NOMO-1 treated with DMSO at 0.1 percent for 48 hours (cell line): Measurements from ENCODE around the gene A4GALT.
A peak's percentile ranks its signal among the peaks of the same experiment; 100 is the strongest.

Source experiments
- DNase-seq: peaks from one replicate; lab custom pipeline; 2025; ENCODE audit not compliant: unreplicated experiment; lab: John Stamatoyannopoulos, UW

A4GALT gene

DNA sequence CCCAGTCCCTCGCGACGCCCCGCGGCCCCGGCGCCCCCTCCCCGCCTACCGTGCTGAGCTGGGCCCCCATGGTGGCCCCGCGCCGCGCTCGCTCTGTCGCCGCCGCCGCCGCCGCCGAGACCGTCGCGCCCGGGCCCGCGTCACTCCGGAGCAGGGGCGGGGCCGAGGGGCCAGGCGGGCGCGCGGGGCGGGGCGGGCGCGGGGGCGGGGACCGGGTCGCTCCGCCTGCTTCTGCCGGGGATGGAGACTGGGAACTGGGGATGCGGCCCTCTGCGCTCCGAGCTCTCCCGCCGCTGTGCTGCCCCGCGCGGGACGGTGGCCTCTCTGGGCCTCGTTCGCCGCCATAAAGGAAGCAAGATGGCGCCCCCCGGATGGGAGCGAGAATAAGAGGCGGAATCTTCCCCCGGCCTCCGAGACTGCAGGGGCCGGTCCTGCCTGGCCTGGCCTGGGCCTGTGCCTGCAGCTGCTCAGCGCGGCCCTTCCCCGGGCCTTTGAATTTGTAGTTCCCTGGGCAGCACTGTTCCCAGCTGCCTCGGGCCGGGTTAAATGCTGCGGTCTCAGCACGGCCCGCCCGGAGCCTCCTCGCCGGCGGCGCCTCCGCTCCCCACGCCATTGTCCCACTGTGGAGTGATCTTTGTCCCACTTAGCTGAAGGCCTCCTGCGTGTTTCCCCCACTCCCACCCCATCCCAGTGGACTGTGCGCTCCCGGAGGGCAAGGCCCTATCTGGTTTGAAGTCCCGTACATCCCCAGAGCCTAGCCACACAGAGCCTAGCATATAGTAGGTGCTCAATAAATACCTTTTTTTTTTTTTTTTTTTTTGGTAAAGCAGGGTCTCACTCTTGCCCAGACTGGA, 71.2 kb downstream of the A4GALT start, which contains the start of gene CYB5R3:
Gene CYB5R3 (minus strand): TSS at position 147 of the 854 bp plus-strand sequence. CDS start 77 bp downstream, at position 70.
- peak; percentile 90 for DNase-seq

DNA sequence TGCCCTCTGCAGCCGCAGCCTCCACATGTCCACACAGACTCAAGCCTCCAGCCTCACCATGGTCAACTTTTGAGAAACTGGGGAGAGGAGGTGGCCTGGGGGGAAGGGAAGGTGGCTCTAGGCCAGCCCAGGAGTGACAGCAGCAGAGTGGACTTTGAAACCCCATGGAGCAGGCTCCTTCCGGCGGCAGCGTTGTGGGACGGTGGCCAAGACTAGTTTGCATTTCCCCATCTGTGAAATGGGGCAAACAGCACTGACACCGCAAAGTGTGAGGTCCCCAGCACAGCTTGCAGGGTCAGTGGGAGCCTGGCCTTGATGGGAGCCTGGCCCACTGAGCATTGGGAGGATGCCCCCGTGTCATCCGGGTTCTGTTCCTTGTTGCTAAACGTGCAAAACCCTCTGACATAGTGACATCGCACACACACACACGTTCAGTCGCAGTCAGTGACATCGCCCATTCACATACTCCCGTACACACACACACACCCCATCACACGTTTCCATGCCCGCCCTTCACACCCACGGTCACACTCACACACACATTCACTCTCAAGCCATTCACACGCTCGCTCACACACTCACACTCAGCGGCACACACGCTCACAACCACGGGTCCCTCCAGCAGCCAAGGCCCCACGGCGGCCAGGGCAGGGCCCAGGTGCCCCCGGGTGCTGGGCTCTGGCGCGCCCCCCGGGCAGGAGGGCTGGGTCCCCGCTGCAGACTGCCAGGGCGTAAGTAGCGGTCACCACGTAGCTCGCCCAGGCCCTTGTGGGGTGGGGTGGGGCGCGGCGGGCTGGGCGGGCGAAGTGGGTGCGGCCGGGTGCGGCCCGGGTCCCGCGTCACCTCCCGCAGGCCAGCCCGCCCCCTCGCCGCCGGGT, 72.1 kb downstream of the A4GALT start:
- DNase-seq: no peak

DNA sequence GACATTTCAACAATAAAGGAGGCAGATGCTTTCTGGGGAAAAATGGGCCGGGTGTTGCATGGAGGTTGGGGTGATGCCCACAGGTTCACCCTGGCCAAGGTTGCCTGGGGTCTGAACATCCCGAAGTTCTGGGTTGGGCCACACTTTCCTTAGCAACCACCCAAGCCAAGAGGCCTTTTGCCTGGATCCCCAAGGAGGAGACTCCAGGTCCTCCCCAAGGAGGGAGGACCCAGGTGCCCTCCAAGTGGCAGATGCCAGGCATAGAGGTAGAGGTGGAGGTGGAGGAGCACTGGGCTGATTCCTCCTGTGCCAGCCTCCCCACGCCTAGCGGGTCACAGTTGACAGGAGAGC, 72.7 kb downstream of the A4GALT start:
- no peak for DNase-seq

DNA sequence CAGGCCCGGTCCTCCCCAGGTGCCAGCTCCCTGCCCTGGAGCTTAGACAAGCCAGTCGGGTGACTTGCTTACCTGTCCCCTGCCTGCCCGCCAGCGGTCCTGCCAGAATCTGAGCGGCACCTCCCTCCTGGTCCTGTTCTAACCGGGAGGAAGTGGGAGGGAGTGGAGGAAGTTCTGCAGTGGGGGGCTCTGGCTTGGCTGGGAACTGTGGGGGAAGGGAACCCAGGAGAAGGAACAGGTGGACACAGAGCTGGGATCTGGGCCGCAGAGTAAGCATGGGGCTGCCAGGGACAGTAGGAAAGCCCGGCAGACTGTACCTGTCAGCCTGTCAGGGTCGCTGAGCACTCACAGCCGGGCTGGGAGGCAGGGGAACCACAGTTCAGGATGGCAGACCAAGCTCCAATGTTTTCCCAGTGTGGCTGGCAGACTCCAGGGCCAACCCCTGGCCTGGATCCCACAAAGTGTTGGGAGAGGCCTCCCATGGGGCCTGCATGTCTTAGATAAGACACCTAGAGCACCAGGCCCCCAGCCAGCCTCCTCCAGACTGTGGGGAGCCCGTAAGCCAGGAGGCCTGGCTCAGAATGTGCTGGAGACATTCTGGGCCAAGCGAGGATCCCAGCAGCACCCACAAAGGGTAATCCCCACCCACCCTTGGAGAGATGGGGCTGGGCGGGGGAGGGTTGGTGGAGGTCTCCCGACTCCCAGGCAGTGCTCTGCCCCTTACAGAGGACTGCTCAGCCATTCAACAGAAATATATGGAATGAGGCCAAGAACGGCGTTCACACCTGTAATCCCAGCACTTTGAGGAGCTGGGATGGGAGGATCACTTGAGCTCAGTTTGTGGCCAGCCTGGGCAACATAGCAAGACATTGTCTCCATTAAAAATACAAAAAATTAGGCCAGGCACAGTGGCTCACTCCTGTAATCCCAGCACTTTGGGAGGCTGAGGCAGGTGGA, 73.8 kb downstream of the A4GALT start:
- no peak for DNase-seq

DNA sequence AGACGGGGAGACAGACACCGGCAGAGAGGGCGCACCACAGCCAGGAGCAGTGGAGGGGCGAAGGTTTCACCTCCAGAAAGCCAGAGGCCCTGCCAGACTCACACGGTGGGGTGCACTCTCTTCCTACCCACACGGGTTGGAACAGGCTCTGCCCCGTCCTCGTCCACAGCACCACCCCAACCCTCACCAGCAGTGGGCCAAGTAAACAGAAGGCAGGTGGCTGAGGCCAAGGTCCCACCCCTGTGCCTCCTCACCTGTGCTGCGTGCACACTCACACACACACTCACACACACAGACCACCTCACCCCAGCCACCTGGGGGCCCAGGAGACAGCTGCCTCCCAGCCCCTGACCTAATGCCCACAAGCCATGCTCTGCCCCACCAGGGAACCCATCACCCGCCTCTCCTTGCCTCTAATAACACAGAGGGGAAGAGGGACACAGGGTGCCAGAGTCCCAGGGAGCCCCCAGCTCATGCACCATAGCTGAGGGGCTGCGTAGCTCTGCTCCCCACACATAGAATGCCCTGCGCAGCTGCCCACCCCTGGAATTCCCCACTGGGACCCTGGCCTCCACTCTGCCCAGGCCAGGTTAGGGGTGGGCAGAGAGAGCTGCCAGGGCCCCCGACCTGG, 74.6 kb downstream of the A4GALT start:
- DNase-seq: no peak

DNA sequence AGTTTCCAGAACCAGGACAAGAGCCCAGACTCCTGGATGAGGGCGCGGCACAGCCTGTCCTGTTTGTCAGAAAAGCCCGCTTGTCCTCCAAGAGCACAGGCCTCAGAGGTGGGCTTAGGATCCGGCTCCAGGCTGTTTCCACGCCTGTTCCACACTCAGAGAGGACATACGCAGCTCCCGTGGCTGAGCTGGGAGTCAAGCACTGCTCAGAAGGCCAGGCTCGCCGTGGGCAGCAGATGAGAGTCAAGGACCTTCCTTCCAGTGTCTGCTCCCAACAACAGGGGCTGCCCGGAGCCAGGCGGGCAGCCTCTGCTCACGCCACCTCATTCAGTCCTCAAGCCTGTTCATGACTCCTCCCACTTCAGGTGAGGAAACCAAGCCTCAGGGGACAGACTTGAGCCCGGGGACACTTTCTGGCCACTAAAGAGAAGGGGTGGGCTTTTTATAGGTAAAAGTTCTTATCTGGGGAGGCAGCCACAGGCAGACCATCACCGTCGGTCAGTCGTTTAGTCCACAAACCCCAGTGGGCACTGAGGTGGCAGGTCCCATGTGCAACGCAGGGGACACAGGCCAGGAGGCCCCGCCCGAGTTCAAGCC, 75.2 kb downstream of the A4GALT start:
- no peak for DNase-seq

DNA sequence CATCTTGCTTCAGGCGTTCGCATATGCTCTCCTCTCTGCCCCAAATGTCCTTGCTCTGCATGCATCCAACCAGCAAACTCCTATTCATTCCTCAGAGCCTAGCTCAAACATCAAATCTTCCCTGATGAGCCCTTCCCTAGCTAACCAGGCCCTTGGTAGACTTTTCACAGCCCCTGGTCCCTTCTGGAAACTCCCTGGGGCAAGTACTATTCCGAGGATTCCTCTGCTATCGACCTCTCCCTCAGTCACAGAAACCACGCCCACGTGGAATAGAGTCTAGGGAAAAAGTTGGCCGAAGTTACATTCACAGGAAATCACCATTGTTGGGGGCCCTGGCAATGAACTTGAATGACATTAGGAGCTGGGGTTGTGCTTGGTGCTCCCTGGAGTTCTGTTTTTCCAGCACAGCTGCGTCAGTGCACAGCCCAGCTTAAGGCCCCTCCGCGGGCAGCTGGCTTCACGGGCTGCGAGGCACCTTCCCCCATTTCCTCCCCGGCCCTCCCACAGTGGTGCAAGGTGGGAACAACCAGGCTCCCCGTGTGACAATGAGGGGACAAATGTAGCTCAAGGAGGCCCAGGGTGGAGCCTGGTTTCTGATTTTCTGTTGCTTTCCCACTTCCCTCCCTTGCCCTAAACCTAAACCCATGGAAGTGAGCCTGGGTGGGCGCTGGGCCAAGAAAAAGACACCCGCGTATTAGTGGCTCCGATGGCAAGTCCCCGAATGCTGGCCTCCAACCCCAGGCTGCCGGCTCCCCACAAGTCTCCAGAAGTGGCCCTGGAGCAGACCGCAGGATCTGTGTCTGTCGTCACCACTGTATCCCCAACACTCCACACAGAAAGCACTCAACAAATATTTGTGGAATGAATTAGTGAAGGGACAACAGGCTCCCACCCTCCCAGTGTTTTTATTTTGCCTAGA, 76.0 kb downstream of the A4GALT start:
- DNase-seq: no peak

DNA sequence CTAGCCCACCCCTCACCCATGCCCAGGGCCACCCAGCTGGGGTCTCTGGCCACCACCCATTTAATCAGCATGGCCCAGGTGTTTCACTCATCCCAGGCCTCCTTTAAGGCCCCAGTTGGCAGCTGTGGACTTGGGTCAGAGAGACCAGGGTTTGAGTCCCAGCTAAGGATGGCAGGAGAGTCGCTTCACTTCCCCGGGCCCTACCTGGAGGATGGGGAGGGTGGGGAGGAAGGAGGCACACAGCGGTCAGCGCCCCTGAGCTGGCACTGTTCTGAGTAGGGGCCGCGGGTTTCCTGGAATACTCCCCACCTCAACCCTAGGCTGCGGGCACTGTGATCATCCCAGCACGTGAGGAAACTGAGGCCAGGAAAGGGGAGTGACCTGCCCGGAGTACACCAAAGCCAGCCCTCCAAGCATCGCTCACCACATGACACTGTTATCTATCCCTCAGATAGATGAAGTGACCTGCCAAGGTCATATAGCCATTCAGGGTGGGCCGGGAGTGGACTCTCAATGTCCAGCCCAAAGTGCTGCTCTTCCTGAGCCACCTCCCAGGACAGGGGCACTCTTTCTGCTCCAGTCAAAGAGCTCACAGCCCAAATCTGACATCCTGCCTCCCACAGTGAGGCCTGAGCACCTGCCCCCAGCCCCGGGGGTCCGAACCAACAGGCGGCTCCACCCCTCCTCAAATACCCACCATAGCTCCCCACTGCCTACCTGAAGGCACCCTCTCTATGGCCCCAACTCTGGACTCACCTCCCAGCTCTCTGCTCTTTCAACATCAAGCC, 76.8 kb downstream of the A4GALT start:
- no peak for DNase-seq

DNA sequence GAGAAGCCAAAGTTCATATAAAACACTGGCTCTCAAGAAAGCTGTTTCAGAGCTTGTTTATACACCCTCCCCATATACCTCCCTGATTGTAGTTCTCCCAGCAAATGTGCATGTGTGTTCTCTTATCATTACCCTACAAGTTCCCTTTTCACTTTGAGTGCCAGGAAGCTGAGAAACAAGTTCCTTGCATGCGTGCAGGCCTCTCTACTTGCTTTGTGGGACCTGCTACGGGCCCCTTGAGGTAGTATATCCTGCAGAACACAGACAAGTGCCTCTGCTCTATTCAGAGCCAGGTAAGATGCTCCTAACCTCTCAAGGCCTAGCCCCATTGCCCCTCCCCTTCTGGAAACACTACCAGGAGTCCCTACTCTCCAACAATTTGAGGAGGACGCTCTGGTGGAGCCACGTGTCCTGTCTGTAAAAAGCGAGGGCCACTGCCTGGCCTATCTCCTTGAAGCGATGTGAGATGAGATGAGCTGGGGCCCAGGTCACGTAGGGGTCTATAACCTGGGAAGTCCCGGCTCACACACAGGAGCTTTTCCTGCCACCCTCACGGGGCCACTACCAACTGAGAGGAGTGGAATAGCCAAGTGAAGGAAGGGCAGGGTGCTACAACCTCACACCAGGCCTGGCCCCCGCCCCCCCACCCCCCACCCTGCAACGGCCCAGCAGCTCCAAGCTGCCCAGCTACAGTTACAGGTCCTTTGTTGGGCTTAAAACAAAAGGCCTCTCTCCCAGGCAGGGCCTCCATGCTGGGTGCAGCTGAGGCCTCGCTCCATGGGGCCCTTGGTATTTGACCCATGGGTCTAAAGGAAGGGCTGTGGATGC, 77.7 kb downstream of the A4GALT start:
- peak; percentile 51 for DNase-seq
